C1 segment of cervical spinal cord (tissue), 14 donors: ENCODE data around the gene ESYT1.
"Not testable (repeated sequence)": the region's sequence is repeated elsewhere in the genome, so short reads cannot be mapped to it uniquely, and the experiment has no call there.

Experiments
- DNase-seq, 14 donors: peaks; one replicate each; lab custom pipeline; 2025; lab: John Stamatoyannopoulos, UW

The ESYT1 gene

DNA sequence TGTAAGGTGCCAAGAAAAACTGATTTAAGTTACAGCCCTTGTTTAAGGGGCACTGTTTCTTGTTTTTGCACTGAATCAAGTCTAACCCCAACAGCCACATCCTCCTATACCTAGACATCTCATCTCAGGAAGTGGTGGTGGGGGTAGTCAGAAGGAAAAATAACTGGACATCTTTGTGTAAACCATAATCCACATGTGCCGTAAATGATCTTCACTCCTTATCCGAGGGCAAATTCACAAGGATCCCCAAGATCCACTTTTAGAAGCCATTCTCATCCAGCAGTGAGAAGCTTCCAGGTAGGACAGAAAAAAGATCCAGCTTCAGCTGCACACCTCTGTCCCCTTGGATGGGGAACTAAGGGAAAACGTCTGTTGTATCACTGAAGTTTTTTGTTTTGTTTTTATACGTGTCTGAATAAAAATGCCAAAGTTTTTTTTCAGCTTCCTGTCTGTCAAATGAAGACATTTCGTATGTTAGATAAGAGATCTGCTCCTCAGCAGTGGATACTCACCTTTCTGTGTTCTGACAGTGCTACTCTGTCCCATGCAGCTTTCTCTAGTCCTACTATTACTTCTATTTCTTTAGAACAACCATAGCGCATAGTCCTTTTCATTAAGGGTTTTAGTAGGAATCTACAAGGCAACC is 24.9 kb upstream of the ESYT1 start:
- no peak for DNase-seq

DNA sequence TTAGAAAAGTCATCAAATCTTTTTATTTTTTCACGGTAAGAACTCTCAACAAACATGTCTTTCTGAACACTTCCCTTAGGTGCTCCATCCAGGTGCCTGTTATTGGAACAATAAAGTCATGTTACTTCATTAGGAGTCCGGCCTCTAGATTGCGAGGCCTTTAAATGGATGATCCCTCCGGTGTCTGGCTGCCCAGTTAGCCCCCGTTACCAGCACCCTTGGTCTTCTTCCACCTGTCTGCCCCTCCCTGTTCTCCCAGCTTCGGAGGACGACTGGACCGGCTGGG is 24.3 kb upstream of the ESYT1 start:
- no peak for DNase-seq

DNA sequence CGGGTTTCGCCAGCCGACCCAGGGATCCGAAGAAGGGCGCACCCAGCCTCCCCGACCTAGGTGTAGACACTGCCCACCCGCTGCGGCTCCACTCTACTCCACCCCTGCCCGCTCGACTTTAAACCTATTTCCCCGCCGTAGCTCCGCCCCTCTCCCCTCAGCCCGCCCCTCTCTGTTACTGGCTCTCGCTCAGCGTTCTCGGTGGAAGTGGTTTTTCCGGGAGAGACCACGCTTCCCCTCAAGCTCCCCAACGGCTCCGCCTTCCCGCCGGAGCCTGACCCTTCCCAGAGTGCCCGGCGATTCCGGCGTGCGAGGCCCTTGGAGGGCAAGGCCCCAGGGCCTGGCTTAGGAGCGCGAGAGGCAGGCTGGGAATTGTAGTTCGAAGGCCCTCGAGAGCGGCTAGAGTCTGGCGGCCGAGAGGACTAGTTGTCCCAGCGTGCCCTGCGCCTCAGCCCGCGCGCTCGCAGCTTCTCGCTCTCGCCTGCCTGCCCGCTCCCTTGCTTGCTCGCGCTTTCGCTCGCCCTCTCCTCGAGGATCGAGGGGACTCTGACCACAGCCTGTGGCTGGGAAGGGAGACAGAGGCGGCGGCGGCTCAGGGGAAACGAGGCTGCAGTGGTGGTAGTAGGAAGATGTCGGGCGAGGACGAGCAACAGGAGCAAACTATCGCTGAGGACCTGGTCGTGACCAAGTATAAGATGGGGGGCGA is 23.8 kb upstream of the ESYT1 start, which contains the start of gene PA2G4:
Gene PA2G4, plus strand, starts transcription at position 451 of the 706 bp plus-strand sequence. Its CDS starts 179 bp downstream, at position 630.
- DNase-seq: peak; percentile 73 to 97 (median 94)

- DNase-seq: peak in 2 of 14 donors; percentile 36 to 41
These were observed 23.1 kb upstream of the ESYT1 start for GRCh38 chr12:56104815-56105608.

DNA sequence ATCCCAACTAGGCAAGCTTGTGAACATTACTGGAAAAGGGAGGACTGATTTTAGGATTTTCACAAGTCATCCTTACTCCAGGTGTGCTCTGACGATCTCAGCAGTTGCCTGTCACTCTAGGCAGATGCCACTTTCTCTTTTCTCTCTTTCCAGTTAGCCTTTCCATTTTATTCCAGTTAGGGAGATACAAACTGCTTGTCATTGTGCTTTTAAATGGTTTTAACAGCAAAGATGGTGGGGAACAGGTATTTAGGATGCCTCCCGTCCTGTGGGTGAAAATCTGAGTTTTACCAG is 22.5 kb upstream of the ESYT1 start:
- DNase-seq: no peak

- no peak for DNase-seq
These were observed 20.8 kb upstream of the ESYT1 start for GRCh38 chr12:56107242-56107641.

DNA sequence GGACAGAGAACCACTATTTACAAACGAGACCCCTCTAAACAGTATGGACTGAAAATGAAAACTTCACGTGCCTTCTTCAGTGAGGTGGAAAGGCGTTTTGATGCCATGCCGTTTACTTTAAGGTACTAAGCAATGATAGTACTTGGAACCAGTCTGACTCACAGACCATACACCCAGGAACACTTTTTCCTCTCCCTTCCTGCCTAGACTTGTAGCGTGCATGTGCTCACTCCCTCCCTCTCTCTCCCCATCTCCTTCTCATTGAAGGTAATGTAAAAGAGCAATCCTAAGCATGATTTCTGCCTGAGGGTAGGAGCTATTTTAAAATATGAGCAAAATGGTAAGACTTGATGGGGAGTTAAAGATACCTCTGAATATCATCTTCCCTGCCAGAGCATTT is 17.5 kb upstream of the ESYT1 start:
- DNase-seq: no peak

DNA sequence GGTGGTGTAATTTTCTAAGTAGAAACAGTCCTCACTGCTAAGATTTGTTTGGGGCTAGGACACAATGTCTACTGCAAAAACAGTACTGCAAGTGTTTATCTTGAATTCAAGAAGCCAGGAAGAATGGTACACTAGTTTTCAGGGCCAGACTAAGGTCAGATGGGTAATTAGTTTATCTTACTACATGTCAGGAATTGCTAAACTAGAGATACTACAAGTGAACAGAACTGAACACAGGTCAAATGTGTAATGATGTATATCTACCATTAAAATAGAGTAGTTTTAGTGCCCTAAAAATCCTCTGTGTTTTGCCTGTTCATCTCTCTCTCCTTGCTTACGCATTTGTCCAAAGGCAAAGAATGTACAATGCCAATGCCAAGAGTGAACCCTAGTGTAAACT is 14.0 kb upstream of the ESYT1 start:
- DNase-seq: no peak

- peak in 1 of 14 donors; percentile 12 for DNase-seq
These were observed 12.7 kb upstream of the ESYT1 start for GRCh38 chr12:56115329-56115728.

- DNase-seq: peak; percentile 47 to 96 (median 89)
These were observed 11.6 kb upstream of the ESYT1 start, which contains the start of gene RPL41 for GRCh38 chr12:56116267-56117081. TSS of gene RPL41 (plus strand) at chr12:56116633.

DNA sequence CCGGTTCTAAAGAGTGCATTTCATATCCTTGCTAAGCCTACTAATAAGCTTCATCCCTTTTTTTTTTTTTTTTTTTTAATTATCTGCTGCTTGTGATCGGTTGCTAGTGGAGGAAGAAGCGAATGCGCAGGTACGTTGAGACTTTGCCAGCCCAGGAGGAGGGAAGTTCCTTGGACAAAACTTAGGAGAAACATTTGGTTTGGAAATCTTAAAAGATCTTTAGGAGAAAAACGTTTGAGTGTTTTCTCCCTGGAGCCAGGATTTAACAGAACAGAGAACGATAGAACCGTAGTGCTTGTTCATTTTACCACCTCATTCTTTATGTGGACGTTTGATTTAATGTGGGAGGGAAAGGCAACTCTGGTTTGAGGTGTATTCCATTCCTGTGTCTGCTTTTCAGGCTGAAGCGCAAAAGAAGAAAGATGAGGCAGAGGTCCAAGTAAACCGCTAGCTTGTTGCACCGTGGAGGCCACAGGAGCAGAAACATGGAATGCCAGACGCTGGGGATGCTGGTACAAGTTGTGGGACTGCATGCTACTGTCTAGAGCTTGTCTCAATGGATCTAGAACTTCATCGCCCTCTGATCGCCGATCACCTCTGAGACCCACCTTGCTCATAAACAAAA is 10.9 kb upstream of the ESYT1 start:
- not testable (repeated sequence) for DNase-seq

- DNase-seq: peak; percentile 66 to 98 (median 94)
These were observed 10.0 kb upstream of the ESYT1 start, which contains the start of gene ZC3H10 for GRCh38 chr12:56117778-56118687. TSS of gene ZC3H10 (plus strand) at chr12:56118266. CDS start at chr12:56120563, 2,297 bp downstream.

- DNase-seq: no peak
These were observed 9.2 kb upstream of the ESYT1 start for GRCh38 chr12:56118688-56119357.

DNA sequence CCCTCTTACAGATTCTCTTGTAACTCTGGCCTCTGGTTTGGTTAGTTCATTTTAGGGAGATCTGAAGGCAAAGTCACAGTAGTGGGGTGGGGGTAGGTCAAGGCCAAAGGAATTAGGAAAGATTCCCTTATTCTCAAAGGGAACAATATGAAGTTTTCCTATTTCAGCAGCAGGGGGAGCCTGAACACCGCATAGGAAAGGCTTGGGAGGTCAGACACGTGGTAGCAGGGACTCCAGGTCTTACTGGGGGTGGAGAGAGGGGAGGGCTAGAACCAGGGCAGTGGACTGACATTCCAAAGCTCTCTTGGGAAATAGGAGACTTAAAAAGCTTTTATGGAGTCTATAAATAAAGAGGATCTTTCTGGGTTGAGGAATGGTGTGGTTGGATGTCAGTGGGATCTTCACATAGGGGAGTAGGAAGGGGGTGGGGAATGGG is 8.7 kb upstream of the ESYT1 start:
- peak in 10 of 14 donors; percentile 8 to 53 (median 30) for DNase-seq

DNA sequence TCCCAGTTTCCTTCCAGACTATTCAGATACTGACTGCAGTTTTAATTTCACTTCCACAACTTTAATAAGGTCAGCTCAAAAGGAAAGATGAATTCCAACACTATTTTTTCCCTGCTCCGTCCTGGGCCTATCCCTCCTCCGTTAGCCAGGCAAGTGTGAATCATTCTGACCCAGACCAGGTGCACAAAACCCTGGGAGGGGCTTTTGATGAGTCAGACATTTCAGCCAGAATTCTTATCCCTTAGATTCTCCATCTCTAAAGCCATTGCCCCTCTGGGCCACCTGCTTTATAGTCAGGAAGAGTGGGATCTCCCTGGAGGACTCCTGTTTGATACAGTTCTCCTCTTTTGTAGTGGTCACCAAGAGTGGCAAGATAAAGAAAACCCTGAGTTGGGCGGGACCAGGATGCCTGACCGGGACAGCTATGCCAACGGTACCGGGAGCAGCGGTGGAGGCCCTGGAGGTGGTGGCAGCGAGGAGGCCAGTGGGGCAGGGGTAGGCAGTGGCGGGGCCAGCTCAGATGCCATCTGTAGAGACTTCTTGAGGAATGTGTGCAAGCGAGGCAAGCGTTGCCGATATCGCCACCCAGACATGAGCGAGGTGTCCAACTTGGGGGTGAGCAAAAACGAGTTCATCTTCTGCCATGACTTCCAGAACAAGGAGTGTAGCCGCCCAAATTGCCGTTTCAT is 7.8 kb upstream of the ESYT1 start:
- DNase-seq: no peak

GRCh38 chr12:56121204-56121870 is 6.7 kb upstream of the ESYT1 start:
- no peak for DNase-seq

GRCh38 chr12:56122637-56123036 is 5.4 kb upstream of the ESYT1 start:
- DNase-seq: no peak

GRCh38 chr12:56124133-56124532 is 3.9 kb upstream of the ESYT1 start:
- DNase-seq: no peak
